Measurements from ENCODE around the gene EIF3L.

- no peak for TF ChIP-seq CTCF (IDR thresholded peaks at IDR 0.05; ENCODE audit: insufficient read depth, low read length)
- no peak for TF ChIP-seq REST (IDR thresholded peaks at IDR 0.05; ENCODE audit: insufficient replicate concordance, low read depth)
- TF ChIP-seq POLR2AphosphoS5 (IDR thresholded peaks at IDR 0.05; ENCODE audit: low read depth) = no peak
- TF ChIP-seq GABPA (IDR thresholded peaks at IDR 0.05; ENCODE audit: low read depth) = no peak
- TF ChIP-seq SPI1 (IDR thresholded peaks at IDR 0.05; ENCODE audit: borderline replicate concordance, low read depth) = no peak
Observed at GRCh38 chr22:37912171-37912570, 63.0 kb downstream of the EIF3L start.
